Ovary (tissue), 3 donors: ENCODE data around the gene NEURL2.

Source experiments
- EP300 ChIP-seq: sonication (generic); formaldehyde crosslinking; IDR thresholded peaks from one replicate; pipeline ENCODE4 v1.6.1; 2017; ENCODE audit warnings: antibody characterized with exemption
- TF ChIP-seq, protein P1 (sequence below), 3 donors: fragments of 450-650 bp in 2 of 3; fragments of 200-600 bp in 1 of 3; IDR thresholded peaks; one replicate each; pipeline versions ENCODE4 v1.5.1 to v1.8.0; 2016 to 2022; ENCODE audit warnings: antibody characterized with exemption in 3 of 3, mild to moderate bottlenecking in 1 of 3
- donor health status: DM: no; HTN: no; CAD: no.

DNA sequence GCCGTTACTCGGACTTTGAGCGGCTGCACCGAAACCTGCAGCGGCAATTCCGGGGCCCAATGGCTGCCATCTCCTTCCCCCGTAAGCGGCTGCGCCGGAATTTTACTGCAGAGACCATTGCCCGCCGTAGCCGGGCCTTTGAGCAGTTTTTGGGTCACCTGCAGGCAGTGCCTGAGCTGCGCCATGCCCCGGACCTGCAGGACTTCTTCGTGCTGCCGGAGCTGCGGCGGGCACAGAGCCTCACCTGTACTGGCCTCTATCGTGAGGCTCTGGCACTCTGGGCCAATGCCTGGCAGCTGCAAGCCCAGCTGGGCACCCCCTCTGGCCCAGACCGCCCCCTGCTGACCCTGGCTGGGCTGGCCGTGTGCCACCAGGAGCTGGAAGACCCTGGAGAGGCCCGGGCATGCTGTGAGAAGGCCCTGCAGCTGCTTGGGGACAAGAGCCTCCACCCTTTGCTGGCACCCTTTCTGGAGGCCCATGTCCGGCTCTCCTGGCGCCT is 50.3 kb downstream of the NEURL2 start:
- TF ChIP-seq, protein P1, sequence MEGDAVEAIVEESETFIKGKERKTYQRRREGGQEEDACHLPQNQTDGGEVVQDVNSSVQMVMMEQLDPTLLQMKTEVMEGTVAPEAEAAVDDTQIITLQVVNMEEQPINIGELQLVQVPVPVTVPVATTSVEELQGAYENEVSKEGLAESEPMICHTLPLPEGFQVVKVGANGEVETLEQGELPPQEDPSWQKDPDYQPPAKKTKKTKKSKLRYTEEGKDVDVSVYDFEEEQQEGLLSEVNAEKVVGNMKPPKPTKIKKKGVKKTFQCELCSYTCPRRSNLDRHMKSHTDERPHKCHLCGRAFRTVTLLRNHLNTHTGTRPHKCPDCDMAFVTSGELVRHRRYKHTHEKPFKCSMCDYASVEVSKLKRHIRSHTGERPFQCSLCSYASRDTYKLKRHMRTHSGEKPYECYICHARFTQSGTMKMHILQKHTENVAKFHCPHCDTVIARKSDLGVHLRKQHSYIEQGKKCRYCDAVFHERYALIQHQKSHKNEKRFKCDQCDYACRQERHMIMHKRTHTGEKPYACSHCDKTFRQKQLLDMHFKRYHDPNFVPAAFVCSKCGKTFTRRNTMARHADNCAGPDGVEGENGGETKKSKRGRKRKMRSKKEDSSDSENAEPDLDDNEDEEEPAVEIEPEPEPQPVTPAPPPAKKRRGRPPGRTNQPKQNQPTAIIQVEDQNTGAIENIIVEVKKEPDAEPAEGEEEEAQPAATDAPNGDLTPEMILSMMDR (IDR thresholded peaks at IDR 0.05): no peak
- no peak for TF ChIP-seq EP300
